SK-N-SH (cell line): ENCODE data around the gene TSPAN10.

Experiments
- EP300 ChIP-seq, 2 experiments: IDR thresholded peaks; 2 replicates each; pipeline versions ENCODE4 v1.4.0 to v1.6.1; 2012; ENCODE audit warnings: borderline replicate concordance in 1 of 2, low read depth in 1 of 2, low read length in 1 of 2
- GABPA ChIP-seq: IDR thresholded peaks from 2 replicates; pipeline ENCODE4 v1.4.0; 2012; ENCODE audit warnings: low read depth, mild to moderate bottlenecking
- MXI1 ChIP-seq: IDR thresholded peaks from 2 replicates; pipeline ENCODE4 v1.6.1; 2012; ENCODE audit warnings: mild to moderate bottlenecking, low read depth, low read length, improper control_type of control experiment
- NRF1 ChIP-seq: IDR thresholded peaks from 2 replicates; pipeline ENCODE4 v1.6.1; 2012; ENCODE audit warnings: low read depth, mild to moderate bottlenecking, low read length
- POLR2AphosphoS5 ChIP-seq: IDR thresholded peaks from 2 replicates; pipeline ENCODE4 v1.6.1; 2012; ENCODE audit warnings: low read depth, low read length
- RFX5 ChIP-seq: IDR thresholded peaks from 2 replicates; pipeline ENCODE4 v1.6.1; 2012; ENCODE audit warnings: mild to moderate bottlenecking, improper control_type of control experiment, low read length
- USF2 ChIP-seq: fragments of 150-350 bp; IDR thresholded peaks from 2 replicates; pipeline ENCODE4 v1.6.1; 2017; ENCODE audit warnings: antibody characterized with exemption, low read length, low read depth, borderline replicate concordance
- TF ChIP-seq, protein P1 (sequence below): fragments of 200-600 bp; sonication (generic); IDR thresholded peaks from 2 replicates; pipeline ENCODE4 v1.6.1; 2017; ENCODE audit warnings: antibody characterized with exemption, mild to moderate bottlenecking, moderate library complexity
- TF ChIP-seq, protein P2 (sequence below): IDR thresholded peaks from 2 replicates; pipeline ENCODE4 v1.4.0; 2012; ENCODE audit warnings: low read depth, borderline replicate concordance

DNA sequence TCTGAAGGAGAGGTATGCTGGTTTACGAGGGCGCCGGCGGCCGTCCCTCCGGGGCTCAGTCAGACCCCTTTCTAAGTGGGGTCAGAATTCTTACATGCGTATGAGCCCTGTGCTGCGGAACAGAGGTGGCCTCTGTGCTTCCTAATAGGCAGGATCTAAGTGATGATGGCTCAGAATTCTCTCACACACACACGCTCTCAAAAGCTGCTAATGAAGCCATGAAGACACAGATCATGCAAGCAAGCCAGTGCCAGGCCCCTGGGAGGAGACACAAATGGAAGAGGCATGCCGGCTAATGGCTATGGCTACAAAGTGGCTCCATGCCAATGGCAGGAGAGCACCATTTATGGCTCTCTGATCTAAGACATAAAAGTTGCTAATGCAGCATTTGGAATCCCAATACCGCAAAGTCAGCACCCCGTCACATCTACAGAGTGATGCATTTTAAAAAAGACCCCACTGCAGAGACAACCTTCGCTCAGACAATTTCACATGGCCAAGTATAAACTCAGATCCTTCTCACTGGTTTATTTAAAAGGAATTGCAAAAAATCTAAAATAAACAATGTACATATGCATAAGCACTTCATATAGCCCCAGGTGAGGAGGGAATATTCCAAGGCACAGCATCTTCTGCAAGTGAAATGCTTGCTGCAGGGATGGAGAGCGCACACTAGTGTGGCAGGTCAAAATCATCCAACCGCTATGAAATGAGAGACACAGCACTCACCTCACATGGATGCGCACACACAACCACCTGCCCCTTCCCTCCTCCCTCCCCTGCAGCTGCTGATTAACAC, 24.6 kb upstream of the TSPAN10 start:
- TF ChIP-seq, protein P1, sequence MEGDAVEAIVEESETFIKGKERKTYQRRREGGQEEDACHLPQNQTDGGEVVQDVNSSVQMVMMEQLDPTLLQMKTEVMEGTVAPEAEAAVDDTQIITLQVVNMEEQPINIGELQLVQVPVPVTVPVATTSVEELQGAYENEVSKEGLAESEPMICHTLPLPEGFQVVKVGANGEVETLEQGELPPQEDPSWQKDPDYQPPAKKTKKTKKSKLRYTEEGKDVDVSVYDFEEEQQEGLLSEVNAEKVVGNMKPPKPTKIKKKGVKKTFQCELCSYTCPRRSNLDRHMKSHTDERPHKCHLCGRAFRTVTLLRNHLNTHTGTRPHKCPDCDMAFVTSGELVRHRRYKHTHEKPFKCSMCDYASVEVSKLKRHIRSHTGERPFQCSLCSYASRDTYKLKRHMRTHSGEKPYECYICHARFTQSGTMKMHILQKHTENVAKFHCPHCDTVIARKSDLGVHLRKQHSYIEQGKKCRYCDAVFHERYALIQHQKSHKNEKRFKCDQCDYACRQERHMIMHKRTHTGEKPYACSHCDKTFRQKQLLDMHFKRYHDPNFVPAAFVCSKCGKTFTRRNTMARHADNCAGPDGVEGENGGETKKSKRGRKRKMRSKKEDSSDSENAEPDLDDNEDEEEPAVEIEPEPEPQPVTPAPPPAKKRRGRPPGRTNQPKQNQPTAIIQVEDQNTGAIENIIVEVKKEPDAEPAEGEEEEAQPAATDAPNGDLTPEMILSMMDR, result no peak
- no peak for TF ChIP-seq USF2
- TF ChIP-seq, protein P2, sequence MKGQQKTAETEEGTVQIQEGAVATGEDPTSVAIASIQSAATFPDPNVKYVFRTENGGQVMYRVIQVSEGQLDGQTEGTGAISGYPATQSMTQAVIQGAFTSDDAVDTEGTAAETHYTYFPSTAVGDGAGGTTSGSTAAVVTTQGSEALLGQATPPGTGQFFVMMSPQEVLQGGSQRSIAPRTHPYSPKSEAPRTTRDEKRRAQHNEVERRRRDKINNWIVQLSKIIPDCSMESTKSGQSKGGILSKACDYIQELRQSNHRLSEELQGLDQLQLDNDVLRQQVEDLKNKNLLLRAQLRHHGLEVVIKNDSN, result no peak
- no peak for TF ChIP-seq POLR2AphosphoS5
- TF ChIP-seq EP300 (IDR thresholded peaks at IDR 0.05; ENCODE audit: borderline replicate concordance in 1 of 2, low read depth in 1 of 2, low read length in 1 of 2), result no peak
- TF ChIP-seq NRF1, result no peak
- no peak for TF ChIP-seq GABPA
- no peak for TF ChIP-seq MXI1
- TF ChIP-seq RFX5, result no peak
